ENCODE results near the gene PKP1.

- TF ChIP-seq POLR2A (IDR thresholded peaks at IDR 0.05), result no peak
- no peak for TF ChIP-seq CTCF (IDR thresholded peaks at IDR 0.05 in 8 of 11, conservative IDR thresholded peaks at IDR 0.05 in 3 of 11)
Measured at GRCh38 chr1:201332616-201333335, 49.5 kb downstream of the PKP1 start.
